Erythroblast (primary cell): ENCODE results near the gene ACAP3.

ENCODE experiments used
- GATA1 ChIP-seq: IDR thresholded peaks from 2 replicates; pipeline ENCODE4 v1.6.1; 2011; ENCODE audit warnings: low read depth, mild to moderate bottlenecking, control low read depth, low read length, moderate library complexity
- POLR2A ChIP-seq: IDR thresholded peaks from 2 replicates; pipeline ENCODE4 v1.6.1; 2011; ENCODE audit warnings: mild to moderate bottlenecking, low read length

DNA sequence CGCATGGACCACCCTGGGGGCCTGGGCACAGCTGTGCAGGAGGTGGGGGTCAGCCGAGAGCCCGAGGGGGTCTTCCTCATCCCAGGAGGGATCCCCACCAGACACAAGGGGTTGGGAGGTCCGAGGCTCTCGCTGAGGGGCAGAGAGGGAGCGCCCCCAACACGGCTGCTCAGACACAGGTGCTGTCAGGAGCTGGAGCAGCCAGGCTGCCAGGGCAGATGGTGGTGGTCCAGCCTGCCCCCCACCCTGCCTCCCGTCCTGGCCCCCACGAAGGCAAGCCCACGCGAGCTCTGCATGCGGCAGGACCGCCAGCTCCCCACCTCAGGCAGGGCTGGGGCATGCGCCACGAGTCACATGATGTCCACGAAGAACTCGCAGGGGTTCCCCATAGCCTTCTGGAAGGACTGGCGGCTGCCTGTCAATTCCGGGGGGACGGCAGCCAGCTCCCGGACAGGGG, 28.1 kb upstream of the ACAP3 start:
- TF ChIP-seq POLR2A: no peak
- no peak for TF ChIP-seq GATA1
